Muscle of arm (tissue), 12 donors: ENCODE measurements around the gene DOCK2. TPM values are rescaled to one million over a fixed set of nuclear protein-coding genes. Genes with fewer than 3 reads are reported as not detected.
"Not testable (repeated sequence)": the region's sequence is repeated elsewhere in the genome, so short reads cannot be mapped to it uniquely, and the experiment has no call there.

Experiments used
- DNase-seq: peaks from one replicate; pipeline ENCODE4 v3.0.0-alpha.2; 2013
- polyA plus RNA-seq, 12 donors: library from polyadenylated mRNA; unstranded; fragments of 120-200 nt; gene quantifications; one replicate each; pipeline ENCODE4 v1.2.1, GENCODE V29; 2013; ENCODE audit not compliant: insufficient read length in 12 of 12

Gene DOCK2
- polyA plus RNA-seq, 12 donors = 2.7 to 18.3 (median 3.6) TPM; not detected in 1

- no peak for DNase-seq
Observed at GRCh38 chr5:169817031-169817430, 180.0 kb downstream of the DOCK2 start.

DNA sequence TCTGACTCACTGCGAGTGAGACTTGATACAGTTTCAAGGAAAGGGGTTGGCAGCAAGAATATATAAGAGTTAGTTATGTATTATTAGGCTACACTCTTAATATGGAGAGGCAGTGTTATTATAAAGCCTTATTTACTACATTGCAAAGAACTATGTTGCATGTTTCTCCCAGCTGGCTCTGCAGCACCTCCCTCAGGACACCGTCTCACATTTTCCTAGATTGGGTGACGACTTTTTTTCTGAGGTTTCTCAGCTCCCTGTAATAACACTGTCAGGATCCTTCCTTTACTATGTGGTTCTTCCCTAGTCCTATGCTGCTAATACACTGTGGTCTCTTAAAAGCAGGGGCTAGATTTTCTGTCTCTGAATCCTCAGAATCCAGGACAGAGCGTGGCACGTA, 189.5 kb downstream of the DOCK2 start:
- DNase-seq = no peak

DNA sequence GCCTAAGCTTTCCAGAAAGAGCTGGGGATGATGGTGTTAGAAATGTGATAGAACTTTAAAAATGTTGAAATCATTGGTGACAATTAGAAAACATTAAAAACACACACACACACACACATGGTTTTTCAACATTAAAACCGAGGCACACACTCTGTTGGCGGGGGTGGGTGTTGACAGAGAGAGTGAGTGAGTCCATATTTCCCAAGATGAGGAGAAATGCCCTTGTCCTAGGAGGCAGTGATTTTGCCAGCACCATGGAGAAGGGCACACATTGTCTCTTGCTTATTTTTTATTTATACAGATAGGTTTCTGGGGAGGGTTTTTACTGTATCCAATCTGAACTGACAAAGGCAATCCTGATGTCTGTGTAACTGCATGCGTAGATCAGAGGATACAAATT, 190.7 kb downstream of the DOCK2 start:
- DNase-seq = no peak

DNA sequence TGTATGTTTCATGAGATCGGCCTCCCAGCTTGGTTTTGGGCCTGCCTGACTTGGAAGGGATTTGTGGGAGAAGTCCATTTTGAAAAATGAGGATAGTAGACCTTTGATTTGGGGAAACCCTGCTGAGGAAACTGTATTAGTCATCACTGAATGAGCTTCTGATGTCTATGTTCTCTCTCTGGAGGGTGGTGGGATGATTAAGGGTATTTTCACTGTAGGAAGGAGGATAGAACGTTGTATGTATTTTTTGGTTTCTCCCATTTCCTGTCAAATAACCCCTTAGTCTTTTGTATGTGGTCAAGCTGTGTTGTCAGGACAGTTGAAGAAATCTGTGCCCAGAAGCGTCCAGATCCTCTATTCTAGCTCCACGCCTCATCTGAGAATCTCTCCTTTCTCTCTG, 191.3 kb downstream of the DOCK2 start:
- DNase-seq = no peak

- no peak for DNase-seq
Observed at GRCh38 chr5:169831331-169831730, 194.3 kb downstream of the DOCK2 start.

GRCh38 chr5:169832304-169832703, 195.2 kb downstream of the DOCK2 start:
- no peak for DNase-seq

GRCh38 chr5:169832845-169833244, 195.8 kb downstream of the DOCK2 start:
- DNase-seq = no peak

DNA sequence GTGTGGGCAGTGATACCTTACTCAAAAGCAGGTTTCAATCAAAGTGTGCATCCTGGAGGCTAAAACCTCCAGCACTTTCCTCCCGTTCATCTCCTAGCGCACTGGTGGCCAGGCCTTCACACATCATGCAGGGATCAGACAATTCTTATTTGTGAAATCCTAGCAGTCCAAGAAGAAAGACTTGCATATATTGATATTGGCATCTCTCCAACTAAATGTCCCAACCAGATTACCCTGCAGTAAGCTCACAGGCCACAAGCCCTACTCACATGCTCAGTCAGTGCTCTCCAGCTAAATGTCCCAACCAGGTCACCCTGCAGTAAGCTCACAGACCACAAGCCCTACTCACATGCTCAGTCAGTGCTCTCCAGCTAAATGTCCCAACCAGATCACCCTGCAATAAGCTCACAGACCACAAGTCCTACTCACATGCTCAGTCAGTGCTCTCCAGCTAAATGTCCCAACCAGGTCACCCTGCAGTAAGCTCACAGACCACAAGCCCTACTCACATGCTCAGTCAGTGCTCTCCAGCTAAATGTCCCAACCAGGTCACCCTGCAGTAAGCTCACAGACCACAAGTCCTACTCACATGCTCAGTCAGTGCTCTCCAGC, 196.7 kb downstream of the DOCK2 start:
- not testable (repeated sequence) for DNase-seq

GRCh38 chr5:169834540-169834939, 197.5 kb downstream of the DOCK2 start:
- DNase-seq = not testable (repeated sequence)

DNA sequence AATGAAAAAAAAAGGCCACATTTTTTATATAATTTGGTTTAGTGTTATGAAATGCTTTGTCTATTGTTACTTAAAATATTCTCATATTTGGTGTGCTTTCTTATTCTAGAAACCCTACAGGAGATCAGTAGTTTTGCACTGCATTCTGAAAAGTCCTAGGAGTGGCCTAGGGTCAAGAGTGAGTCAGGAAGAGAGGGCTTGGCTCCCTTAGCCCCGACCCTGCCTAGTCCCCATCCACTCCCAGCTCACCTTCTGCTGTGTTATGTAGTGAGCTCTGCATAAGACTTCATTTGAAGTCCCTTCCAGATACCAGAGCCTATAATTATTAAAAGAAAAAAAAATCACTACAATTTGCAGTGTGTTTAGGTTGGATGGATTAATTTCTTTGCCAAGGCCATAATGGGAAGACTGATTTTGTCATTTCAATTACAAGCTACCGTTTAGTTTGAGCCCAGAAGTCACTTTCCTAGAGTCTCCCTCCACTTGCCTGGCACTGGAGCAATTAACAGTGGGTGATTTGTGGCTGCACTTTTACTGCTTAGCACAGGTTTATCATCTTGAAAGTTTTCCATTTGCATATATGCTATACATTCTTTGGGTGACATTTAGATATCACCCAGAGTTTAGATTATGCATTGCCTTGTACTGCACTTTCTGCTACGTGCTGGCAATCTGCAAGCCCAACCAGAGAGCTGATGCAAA, 199.9 kb downstream of the DOCK2 start:
- no peak for DNase-seq

DNA sequence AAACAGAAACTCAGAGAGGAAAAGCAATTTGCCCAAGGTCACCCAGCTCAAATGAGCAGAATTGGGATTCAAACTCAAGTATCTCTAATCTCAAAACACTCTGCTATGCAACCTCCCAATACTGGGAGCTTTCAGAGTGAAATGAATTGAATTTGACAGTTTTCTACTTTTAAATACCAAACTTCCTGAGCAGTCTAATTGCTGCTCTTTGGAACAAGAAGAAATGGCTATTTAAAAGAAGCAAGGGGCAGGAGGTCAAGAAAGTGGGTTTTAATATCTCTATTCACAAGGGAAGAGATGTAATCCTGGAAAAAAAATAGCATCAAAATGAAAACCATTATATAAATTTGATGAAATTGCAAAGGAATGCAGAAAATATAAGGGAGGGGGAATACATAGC, 200.6 kb downstream of the DOCK2 start:
- DNase-seq = no peak

GRCh38 chr5:169838688-169839087, 201.6 kb downstream of the DOCK2 start:
- DNase-seq = no peak

DNA sequence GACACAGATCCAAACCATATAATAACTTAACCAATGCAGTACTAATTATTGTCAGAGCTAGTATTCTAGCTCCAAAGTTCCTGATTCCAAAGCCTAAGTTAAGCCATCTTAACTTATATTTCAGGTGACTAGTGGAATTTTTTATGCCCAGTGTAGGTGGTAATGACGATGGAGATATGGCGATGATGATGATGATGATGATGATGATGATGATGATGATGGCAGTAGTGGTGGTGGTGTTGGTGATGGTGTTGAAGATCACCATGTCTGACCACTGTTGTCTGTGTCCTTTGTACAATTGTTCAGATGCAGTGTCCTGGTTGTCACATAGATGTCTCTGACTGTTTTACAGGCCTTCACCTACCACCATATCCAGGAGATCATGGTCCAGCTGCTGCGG, 203.3 kb downstream of the DOCK2 start:
- no peak for DNase-seq

DNA sequence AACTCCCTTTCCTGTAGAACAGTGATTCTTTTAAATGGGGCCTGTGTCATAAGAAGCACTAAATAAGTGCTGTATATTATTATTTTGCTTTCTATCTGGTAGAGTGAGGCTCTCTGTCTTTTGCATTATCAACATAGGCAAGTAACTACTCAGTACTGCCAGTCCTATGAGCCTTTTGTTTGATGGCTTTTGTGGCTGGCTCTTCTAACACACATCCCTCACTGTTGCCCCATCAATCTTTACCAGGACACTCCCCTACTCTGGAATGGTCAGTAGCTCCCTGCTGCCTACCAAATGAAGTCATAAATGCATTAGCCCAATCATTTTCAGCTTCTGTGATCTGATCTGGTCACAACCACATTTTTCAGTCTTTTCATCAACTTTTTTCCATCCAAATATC, 205.6 kb downstream of the DOCK2 start:
- DNase-seq = no peak

DNA sequence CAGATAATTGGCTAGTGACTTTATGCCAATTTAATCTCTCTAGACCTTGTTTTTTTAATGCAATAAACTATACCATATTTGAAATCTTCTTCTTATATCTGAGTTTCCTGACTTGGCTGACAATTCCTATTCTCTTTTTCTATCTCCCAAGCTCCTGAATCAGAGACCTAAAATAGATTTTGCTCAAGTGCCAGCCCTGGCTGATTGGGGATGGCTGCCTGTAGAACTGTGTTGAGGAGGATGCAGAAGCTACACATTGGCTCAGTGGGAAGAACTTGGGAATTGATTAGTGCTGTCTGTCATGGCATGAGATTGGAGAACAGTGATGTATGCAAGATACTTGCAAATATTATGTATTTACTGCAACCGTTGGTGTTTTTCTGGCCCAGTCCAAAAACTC, 210.4 kb downstream of the DOCK2 start:
- no peak for DNase-seq

- no peak for DNase-seq
Observed at GRCh38 chr5:169848271-169848670, 211.2 kb downstream of the DOCK2 start.

GRCh38 chr5:169848792-169849191, 211.7 kb downstream of the DOCK2 start:
- no peak for DNase-seq

- DNase-seq = no peak
Observed at GRCh38 chr5:169850409-169850808, 213.3 kb downstream of the DOCK2 start.

DNA sequence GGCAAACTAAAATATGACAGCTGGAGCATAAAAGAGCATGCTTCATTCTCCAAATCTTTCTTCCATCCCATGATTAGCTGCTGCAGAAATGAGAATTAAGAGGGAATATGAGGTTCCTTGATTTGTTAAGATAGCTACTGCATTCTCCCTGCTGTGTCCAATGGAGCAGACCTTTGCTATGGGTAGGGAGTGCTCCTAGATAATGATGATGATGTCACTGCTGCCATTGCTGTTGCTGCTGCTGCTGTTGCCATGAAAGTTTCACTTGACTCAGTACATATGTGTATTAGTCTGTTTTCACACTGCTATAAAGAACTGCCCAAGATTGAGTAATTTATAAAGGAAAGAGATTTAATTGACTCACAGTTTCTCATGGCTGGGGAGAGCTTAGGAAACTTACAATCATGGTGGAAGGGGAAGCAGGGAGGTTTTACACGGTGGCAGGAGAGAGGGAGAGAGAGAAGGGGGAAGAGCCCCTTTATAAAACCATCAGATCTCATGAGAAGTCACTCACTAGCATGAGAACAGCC, 214.3 kb downstream of the DOCK2 start:
- DNase-seq = no peak

- no peak for DNase-seq
Observed at GRCh38 chr5:169856571-169856970, 219.5 kb downstream of the DOCK2 start.

DNA sequence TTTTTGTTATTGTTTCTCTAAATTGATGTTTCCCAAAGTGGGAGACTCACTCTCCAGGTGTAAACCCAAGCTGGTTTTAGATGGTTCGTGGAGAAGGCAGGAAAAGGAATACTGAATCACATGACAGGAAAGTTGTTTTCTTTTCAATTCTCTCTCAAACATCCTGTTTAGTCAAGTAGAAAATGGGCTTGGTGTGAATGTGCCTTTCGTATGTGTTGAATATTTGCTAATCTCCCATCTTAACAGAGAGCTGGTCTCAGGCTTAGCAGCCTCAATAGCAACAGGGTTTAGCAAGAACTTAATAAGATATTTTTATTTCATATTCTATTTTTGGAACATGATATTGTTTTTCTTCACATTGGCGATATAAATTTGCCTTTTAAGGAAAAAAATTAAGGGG, 223.5 kb downstream of the DOCK2 start:
- no peak for DNase-seq

DNA sequence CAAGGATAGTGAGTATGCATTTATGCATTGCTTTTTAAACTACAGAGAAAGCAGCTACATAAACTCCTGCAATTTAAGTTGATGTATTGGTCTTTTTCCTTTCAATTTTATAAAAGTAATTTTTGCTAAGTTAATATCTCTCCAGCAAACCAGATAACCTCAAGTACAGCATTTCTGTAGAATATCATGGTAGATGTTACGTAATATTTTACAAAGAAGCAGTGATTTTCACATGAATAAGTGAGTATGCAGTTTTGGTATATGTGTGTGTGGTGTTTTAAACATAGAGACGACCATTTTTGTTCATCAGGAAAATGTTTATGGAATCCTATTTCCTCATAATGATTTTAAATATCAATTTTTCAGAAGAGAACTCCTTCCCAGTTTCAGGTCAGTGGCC, 224.4 kb downstream of the DOCK2 start:
- no peak for DNase-seq

GRCh38 chr5:169861934-169862333, 224.9 kb downstream of the DOCK2 start:
- DNase-seq = no peak

DNA sequence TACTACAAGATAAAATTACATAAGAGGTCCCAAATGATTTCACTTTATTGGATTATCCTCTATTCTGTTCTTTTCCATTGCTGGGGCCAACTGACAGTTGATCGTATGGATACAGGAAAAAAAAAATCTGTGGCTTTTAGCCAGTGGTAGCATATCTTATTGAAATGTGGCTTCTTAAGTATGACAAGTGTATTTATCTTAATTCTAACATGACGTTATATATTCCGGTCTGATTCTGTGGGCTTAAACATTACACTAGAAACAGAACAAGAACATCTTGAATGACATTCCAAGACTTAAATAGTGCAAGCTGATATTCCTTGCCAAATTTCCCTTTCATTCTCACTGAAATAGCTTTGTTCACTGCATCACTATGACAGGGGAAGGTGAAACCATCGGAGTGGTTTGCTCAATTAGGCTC, 225.3 kb downstream of the DOCK2 start:
- DNase-seq = peak; percentile 14
